Stimulated activated CD4-positive, alpha-beta T cell treated with anti-CD3 and anti-CD28 coated beads, TNF-alpha, amount 100 ng/mL, for 24 hours (primary cell): Measurements from ENCODE around the gene GBP1.

Experiments
- DNase-seq, 3 experiments: peaks; one replicate each; pipeline ENCODE4 v3.0.0-alpha.2; 2020; ENCODE audit warnings: low read depth in 3 of 3

The GBP1 gene

GRCh38 chr1:89008511-89008910 is 56.5 kb downstream of the GBP1 start:
- no peak for DNase-seq

DNA sequence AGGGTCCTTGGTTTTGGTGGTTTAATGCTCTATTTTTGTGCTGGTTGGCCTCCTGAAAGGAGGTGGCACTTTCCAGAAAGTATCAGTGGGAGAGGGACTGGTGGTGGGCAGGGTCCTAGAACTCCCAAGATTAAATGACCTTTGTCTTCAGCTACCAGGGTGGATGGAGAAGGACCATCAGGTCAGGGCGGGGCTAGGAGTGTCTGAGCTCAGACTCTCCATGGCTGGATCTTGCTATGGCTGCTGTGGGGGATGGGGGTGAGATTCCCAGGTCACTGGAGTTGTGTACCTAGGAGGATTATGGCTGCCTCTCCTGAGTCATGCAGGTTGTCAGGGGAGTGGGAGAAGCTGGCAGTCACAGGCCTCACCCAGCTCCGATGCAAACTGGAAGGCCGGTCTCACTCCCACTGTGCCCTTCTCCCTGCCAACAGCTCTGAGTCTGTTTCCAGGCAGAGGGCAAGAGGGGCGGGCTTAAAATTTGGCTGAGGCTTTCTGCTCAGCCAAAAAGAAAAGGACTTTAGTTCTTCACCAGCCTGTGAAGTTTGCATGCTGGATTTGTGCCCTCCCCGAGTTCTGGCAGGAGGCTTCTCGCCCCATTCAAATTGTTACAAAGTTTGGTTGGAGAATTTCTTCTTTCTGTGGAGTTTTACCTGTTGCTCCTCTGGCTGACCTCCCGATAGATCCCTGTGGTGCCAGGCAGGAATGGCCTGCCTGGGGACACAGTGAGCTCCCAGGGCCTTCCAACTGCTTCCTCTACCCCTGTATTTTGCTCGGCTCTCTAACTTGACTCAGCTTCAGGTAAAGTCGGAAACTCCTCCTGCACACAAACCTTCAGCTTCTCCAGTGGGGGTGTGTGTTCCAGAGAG is 59.5 kb downstream of the GBP1 start:
- DNase-seq: no peak
